Activated CD4-positive, alpha-beta T cell treated with anti-CD3 and anti-CD28 coated beads for 48 hours (primary cell): ENCODE measurements around the gene KCTD17.

Source experiments
- DNase-seq: peaks from one replicate; pipeline ENCODE4 v3.0.0-alpha.2; 2020

Gene KCTD17

DNA sequence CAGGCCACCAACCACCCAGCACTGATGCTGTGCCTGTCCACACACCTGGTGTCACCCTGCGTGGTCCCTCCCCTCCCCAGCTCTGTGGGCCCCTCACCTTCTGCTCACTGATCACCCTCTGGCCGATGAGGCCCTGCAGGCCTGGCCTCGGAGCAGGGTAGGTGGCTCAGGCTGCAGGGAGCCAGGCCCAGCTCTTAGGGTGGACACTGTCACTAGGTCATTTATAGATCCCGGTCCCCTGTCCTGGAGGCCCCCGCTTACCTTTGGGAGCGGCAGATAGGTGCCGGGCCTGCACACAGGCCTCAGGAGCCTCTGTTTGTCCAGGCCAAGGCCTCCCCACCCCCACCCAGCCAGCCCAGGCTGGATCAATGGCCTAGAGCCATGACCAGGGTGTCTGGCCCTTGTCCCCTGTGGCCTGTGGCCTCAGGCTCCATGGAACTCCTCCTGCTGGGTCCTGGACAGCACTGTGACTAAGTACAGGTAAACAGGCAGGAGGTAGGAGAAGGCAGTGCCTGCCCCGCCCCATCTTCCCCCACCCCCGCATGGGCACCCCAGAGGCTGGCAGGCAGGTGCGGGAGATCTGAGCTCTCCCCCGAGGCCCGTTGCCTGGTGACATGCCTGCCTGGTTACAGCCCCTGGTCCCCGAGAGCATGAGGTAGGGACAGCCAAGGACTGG lies 57.8 kb downstream of the KCTD17 start, which contains the start of gene TMPRSS6:
TMPRSS6 (minus strand) TSS at position 472 of the 676 bp plus-strand sequence. CDS start 6,296 bp downstream, outside the sequence.
- DNase-seq = no peak

DNA sequence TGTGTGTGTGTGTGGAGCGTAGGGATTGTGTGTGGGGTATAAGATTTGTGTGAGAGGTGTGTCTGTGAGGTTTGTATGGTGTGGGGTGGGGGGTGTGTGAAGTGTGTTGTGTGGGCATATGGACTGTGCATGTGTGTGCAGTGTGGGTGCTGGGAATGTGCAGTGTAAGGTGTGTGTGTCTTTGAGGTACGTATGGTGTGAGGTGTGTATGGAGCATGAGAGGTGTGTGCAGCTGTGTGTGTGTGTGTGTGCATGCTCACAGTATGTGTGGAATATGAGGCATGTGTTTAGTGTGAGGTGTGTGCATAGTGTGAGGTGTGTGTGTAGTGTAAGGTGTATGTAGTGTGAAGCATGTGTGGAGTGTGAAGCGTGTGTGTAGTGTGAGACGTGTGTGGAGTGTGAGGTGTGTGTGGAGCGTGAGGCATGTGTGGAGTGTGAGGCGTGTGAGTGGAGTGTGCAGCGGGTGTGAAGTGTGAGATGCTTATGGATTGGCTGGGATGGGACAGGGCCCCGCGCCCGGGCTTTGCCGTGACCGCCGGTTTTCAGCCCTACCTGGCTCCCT lies 59.7 kb downstream of the KCTD17 start:
- DNase-seq = no peak

DNA sequence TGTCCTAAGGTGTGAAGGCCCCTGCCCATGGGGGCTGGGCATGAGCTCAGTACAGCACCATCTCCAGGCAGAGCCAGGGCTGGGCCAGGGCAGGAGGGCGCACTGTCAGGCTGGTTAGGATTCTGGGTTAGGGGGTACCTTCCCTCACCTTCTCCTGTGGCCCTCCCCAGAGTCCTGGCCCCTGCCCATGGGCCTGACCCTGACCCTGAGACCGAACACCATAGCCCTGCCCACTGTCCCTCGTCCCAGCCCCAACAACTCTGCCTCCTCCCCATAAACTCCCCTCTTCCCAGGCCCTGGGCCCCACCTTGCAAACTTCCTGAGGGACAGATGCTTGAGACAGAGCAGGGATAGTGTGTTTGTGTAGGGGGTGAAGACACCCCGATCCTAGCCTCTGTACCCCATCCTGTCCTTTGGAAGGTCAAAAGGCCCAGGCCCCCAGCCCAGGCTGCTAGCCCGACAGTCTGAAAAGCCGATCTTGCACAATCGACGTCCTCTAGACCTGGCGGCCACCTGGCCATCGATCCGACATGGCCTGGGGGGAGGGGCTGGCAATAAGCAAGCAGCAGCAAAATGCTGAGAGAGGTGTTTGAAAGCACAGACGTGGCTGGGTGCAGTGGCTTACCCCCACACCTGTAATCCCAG lies 60.7 kb downstream of the KCTD17 start:
- DNase-seq = no peak
